HEK293T (cell line): Measurements from ENCODE around the gene SULT6B1.

ENCODE experiments used
- BHLHE40 ChIP-seq: fragments of 450-650 bp; IDR thresholded peaks from 2 replicates; pipeline ENCODE4 v1.6.1; 2016; ENCODE audit warnings: mild to moderate bottlenecking, moderate library complexity, borderline replicate concordance
- ELF4 ChIP-seq: fragments of 450-650 bp; IDR thresholded peaks from 2 replicates; pipeline ENCODE4 v1.6.1; 2017; ENCODE audit warnings: antibody characterized with exemption
- FOXA1 ChIP-seq: fragments of 450-650 bp; IDR thresholded peaks from 2 replicates; pipeline ENCODE4 v1.6.1; 2016; ENCODE audit warnings: mild to moderate bottlenecking
- FOXM1 ChIP-seq: fragments of 450-650 bp; IDR thresholded peaks from 2 replicates; pipeline ENCODE4 v1.6.1; 2017; ENCODE audit warnings: mild to moderate bottlenecking, borderline replicate concordance
- HDGF ChIP-seq: fragments of 450-650 bp; IDR thresholded peaks from 2 replicates; pipeline ENCODE4 v1.6.1; 2017; ENCODE audit warnings: antibody characterized with exemption, borderline replicate concordance
- L3MBTL2 ChIP-seq: fragments of 450-650 bp; conservative IDR thresholded peaks from 2 replicates; pipeline ENCODE4 v1.6.1; 2016; ENCODE audit warnings: mild to moderate bottlenecking
- PKNOX1 ChIP-seq: fragments of 450-650 bp; IDR thresholded peaks from 2 replicates; pipeline ENCODE4 v1.6.1; 2016
- SP1 ChIP-seq: fragments of 450-650 bp; IDR thresholded peaks from 2 replicates; pipeline ENCODE4 v1.6.1; 2017
- TARDBP ChIP-seq: fragments of 450-650 bp; IDR thresholded peaks from 2 replicates; pipeline ENCODE4 v1.6.1; 2016

GRCh38 chr2:37156857-37157714, 31.4 kb downstream of the SULT6B1 start, which contains the start of gene EIF2AK2:
- TF ChIP-seq HDGF = no peak
- TF ChIP-seq BHLHE40 = no peak
- no peak for TF ChIP-seq TARDBP
- TF ChIP-seq PKNOX1 = no peak
- peak; percentile 77 for TF ChIP-seq L3MBTL2
- TF ChIP-seq FOXA1 = no peak
- TF ChIP-seq SP1 = no peak
- TF ChIP-seq ELF4 = no peak
- TF ChIP-seq FOXM1 = no peak
